K562 (cell line): Measurements from ENCODE around the gene RALY. TPM values are rescaled to one million over a fixed set of nuclear protein-coding genes. Genes with fewer than 3 reads are reported as not detected.

Experiments used
- BDP1 ChIP-seq: IDR thresholded peaks from 3 replicates; pipeline ENCODE4 v1.6.1; 2011; ENCODE audit not compliant: insufficient read length, insufficient read depth
- CREM ChIP-seq: IDR thresholded peaks from 2 replicates; pipeline ENCODE4 v1.6.1; 2014; ENCODE audit warnings: antibody characterized with exemption, low read depth
- ETV1 ChIP-seq: fragments of 450-650 bp; conservative IDR thresholded peaks from 2 replicates; pipeline ENCODE4 v1.6.1; 2016; ENCODE audit warnings: missing genetic modification characterization, control low read depth, low read depth, missing compliant biosample characterization
- FIP1L1 ChIP-seq: fragments of 200-400 bp; formaldehyde crosslinking; IDR thresholded peaks from 2 replicates; pipeline ENCODE4 v1.6.1; 2018; ENCODE audit warnings: mild to moderate bottlenecking, low read depth, low read length; ENCODE audit not compliant: poor library complexity, severe bottlenecking
- LCOR ChIP-seq: sonication (generic); formaldehyde crosslinking; IDR thresholded peaks from 2 replicates; pipeline ENCODE4 v1.8.0; 2022; ENCODE audit warnings: mild to moderate bottlenecking, missing genetic modification reagents
- ZFX ChIP-seq: sonication (generic); formaldehyde crosslinking; IDR thresholded peaks from 2 replicates; pipeline ENCODE4 v1.8.0; 2022; ENCODE audit warnings: mild to moderate bottlenecking, missing genetic modification reagents, moderate library complexity
- ZNF174 ChIP-seq: fragments of 250-450 bp; sonication (Bioruptor Pico); IDR thresholded peaks from 2 replicates; pipeline ENCODE4 v1.4.0; 2020; ENCODE audit warnings: mild to moderate bottlenecking
- polyA plus RNA-seq, 8 experiments: library from polyadenylated mRNA; depleted of rRNA in 4 of 8; stranded (reverse) in 5 of 8; unstranded in 3 of 8; fragments of >200 nt; fragmentation: Nextera tagmentation in 2 of 8; fragmentation: Illumina TruSeq in 1 of 8; extraction: Ambion mirVana in 2 of 8; extraction: Trizol in 1 of 8; gene quantifications; 2 replicates each; pipeline versions ENCODE4 v1.2.1 to v1.2.3, GENCODE V29; 2011 to 2014; ENCODE audit warnings: inconsistent platforms in 1 of 8, missing spikeins in 1 of 8
- total RNA-seq, 7 experiments: library from RNA; depleted of rRNA in 6 of 7; stranded (reverse); fragments of >200 nt in 6 of 7; fragmentation: Illumina TruSeq in 2 of 7; extraction: Trizol in 2 of 7; gene quantifications; 2 replicates each; pipeline versions ENCODE4 v1.2.1 to v1.2.3, GENCODE V29; 2011 to 2021; ENCODE audit warnings: low replicate concordance in 1 of 7
- TF ChIP-seq, protein P1 (sequence below), 3 experiments: fragments of 200-800 bp in 1 of 3; sonication (Bioruptor generic) in 1 of 3; sonication (generic) in 1 of 3; formaldehyde crosslinking in 1 of 3; IDR thresholded peaks; 2 replicates each; pipeline versions ENCODE4 v1.6.1 to v1.8.0; 2016 to 2022; ENCODE audit warnings: mild to moderate bottlenecking in 2 of 3, missing compliant biosample characterization in 2 of 3, missing genetic modification characterization in 2 of 3, missing genetic modification reagents in 1 of 3
- TF ChIP-seq, protein P2 (sequence below): fragments of 250-450 bp; sonication (Bioruptor Pico); IDR thresholded peaks from 2 replicates; pipeline ENCODE4 v1.8.0; 2021; ENCODE audit warnings: moderate library complexity, mild to moderate bottlenecking, inconsistent platforms
- TF ChIP-seq, protein P3 (sequence below): fragments of 450-650 bp; formaldehyde crosslinking; IDR thresholded peaks from 2 replicates; pipeline ENCODE4 v1.4.0; 2020; ENCODE audit warnings: mild to moderate bottlenecking, moderate library complexity
- TF ChIP-seq, protein P4 (sequence below), 2 experiments: fragments of 450-650 bp; formaldehyde crosslinking in 1 of 2; IDR thresholded peaks; 2 replicates each; pipeline versions ENCODE4 v1.4.0 to v1.6.1; 2014 to 2020; ENCODE audit warnings: mild to moderate bottlenecking in 2 of 2, borderline replicate concordance in 1 of 2, low read depth in 1 of 2

The RALY gene
- total and polyA plus RNA-seq, 9 of the 15 experiments (the other 6 are each of a cell fraction or from before 2014, with no cell fraction given): 0.80 to 207 (median 128) TPM

DNA sequence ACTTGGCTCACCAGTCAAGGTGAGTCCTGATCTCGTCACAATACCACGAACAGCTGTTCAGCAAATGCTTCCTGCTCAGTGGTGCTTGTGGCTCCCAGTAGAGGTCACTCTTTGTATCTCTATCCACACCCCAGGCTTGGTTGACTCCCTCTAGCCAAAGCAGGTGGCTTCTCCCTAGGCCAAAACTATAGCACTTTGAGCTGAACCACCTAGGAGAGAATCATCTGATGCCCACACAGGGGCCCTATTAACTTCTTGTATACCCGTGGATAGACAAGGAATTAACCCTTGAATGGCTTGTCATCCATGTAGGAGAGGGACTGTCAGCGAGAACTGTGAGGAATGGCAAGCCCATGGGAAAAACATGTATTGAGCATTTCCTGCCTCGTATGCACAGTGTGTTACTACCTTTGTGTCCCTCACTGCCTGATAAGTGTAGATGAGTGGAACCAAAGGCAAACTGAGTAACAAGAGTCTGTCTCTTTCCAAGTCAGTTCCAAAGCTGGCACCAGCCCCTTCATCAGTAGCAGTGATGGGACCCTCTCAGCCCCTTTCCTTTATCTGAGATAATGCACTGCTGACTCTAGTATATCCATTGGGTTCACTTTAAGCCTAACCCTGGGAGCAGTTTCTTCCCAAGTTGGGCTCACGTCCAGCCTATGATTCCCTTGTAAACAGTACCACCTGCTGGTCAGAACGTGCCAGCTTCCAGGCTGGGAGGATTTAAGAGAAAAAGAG lies 75.8 kb downstream of the RALY start (continued):
- TF ChIP-seq CREM (0 out of 2 replicates have a peak, but pooled peaks have one; percentile 7), FIP1L1 (no peak), BDP1 (no peak), ETV1 (tag) (no peak), ZFX (no peak), LCOR (CRISPR knock-in tag) (no peak), ZNF174 (no peak)
- TF ChIP-seq, protein P1, sequence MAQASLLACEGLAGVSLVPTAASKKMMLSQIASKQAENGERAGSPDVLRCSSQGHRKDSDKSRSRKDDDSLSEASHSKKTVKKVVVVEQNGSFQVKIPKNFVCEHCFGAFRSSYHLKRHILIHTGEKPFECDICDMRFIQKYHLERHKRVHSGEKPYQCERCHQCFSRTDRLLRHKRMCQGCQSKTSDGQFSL (CRISPR knock-in tag; IDR thresholded peaks at IDR 0.05): no peak
- TF ChIP-seq, protein P1 (tag; IDR thresholded peaks at IDR 0.05): no peak
- TF ChIP-seq, protein P2, sequence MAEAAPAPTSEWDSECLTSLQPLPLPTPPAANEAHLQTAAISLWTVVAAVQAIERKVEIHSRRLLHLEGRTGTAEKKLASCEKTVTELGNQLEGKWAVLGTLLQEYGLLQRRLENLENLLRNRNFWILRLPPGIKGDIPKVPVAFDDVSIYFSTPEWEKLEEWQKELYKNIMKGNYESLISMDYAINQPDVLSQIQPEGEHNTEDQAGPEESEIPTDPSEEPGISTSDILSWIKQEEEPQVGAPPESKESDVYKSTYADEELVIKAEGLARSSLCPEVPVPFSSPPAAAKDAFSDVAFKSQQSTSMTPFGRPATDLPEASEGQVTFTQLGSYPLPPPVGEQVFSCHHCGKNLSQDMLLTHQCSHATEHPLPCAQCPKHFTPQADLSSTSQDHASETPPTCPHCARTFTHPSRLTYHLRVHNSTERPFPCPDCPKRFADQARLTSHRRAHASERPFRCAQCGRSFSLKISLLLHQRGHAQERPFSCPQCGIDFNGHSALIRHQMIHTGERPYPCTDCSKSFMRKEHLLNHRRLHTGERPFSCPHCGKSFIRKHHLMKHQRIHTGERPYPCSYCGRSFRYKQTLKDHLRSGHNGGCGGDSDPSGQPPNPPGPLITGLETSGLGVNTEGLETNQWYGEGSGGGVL: no peak
- TF ChIP-seq, protein P3, sequence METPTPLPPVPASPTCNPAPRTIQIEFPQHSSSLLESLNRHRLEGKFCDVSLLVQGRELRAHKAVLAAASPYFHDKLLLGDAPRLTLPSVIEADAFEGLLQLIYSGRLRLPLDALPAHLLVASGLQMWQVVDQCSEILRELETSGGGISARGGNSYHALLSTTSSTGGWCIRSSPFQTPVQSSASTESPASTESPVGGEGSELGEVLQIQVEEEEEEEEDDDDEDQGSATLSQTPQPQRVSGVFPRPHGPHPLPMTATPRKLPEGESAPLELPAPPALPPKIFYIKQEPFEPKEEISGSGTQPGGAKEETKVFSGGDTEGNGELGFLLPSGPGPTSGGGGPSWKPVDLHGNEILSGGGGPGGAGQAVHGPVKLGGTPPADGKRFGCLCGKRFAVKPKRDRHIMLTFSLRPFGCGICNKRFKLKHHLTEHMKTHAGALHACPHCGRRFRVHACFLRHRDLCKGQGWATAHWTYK (CRISPR knock-in tag): no peak
- TF ChIP-seq, protein P4, sequence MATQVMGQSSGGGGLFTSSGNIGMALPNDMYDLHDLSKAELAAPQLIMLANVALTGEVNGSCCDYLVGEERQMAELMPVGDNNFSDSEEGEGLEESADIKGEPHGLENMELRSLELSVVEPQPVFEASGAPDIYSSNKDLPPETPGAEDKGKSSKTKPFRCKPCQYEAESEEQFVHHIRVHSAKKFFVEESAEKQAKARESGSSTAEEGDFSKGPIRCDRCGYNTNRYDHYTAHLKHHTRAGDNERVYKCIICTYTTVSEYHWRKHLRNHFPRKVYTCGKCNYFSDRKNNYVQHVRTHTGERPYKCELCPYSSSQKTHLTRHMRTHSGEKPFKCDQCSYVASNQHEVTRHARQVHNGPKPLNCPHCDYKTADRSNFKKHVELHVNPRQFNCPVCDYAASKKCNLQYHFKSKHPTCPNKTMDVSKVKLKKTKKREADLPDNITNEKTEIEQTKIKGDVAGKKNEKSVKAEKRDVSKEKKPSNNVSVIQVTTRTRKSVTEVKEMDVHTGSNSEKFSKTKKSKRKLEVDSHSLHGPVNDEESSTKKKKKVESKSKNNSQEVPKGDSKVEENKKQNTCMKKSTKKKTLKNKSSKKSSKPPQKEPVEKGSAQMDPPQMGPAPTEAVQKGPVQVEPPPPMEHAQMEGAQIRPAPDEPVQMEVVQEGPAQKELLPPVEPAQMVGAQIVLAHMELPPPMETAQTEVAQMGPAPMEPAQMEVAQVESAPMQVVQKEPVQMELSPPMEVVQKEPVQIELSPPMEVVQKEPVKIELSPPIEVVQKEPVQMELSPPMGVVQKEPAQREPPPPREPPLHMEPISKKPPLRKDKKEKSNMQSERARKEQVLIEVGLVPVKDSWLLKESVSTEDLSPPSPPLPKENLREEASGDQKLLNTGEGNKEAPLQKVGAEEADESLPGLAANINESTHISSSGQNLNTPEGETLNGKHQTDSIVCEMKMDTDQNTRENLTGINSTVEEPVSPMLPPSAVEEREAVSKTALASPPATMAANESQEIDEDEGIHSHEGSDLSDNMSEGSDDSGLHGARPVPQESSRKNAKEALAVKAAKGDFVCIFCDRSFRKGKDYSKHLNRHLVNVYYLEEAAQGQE (IDR thresholded peaks at IDR 0.05; ENCODE audit: borderline replicate concordance): peak; percentile 81
- TF ChIP-seq, protein P4 (CRISPR knock-in tag; IDR thresholded peaks at IDR 0.05; ENCODE audit: low read depth): no peak
